AG09319 (cell line): ENCODE measurements around the gene RGR.

ENCODE experiments used
- DNase-seq: peaks from one replicate; pipeline ENCODE4 v3.0.0-alpha.2; 2010; ENCODE audit warnings: low read depth; ENCODE audit errors: extremely low read depth
- TF ChIP-seq, protein P1 (sequence below): IDR thresholded peaks from 2 replicates; pipeline ENCODE4 v1.5.1; 2011; ENCODE audit warnings: low read depth, mild to moderate bottlenecking, inconsistent platforms, low read length, moderate library complexity

The RGR gene

DNA sequence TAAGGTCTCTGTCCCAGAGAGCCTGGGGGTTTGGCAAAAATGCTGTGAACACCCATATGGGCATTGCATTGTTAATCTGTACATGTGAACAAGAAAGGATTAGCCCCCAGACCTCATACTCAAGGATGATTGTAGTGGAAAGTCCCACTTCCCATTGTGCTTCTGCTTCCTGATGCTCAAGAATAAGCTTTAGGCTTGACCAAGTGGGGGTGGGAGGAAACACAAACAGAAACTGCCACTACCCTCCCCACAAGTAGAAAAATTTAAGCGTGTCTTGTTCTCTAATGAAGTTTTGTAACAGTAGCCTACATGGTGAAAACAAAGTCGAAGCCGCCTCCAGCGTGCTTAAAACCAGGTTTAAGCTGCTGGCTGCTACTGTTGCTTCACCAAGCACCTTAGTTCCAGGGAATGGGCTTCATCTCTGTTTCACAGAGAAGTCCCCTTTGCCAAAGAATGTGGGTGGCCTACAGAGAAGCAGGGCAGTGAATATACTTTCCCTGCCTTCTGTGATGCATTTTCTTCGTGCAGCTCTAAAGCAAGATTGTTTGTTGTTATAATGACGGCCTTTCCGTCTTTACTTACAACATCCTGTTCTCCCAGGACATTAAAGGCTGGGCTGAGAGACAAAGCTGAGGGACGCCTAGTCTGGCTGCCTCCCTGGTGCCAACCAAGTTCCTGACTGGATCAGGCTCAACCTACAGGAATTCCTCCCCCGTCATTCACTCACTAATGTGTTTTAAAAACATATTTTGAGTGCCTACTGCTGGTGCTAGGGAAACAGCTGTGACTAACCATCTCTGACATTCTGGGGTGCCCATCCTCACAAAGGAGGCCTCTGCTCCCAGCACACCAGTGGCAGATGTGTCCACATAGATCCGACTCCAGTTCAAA is 51.5 kb downstream of the RGR start:
- DNase-seq: no peak
- TF ChIP-seq, protein P1, sequence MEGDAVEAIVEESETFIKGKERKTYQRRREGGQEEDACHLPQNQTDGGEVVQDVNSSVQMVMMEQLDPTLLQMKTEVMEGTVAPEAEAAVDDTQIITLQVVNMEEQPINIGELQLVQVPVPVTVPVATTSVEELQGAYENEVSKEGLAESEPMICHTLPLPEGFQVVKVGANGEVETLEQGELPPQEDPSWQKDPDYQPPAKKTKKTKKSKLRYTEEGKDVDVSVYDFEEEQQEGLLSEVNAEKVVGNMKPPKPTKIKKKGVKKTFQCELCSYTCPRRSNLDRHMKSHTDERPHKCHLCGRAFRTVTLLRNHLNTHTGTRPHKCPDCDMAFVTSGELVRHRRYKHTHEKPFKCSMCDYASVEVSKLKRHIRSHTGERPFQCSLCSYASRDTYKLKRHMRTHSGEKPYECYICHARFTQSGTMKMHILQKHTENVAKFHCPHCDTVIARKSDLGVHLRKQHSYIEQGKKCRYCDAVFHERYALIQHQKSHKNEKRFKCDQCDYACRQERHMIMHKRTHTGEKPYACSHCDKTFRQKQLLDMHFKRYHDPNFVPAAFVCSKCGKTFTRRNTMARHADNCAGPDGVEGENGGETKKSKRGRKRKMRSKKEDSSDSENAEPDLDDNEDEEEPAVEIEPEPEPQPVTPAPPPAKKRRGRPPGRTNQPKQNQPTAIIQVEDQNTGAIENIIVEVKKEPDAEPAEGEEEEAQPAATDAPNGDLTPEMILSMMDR: no peak

DNA sequence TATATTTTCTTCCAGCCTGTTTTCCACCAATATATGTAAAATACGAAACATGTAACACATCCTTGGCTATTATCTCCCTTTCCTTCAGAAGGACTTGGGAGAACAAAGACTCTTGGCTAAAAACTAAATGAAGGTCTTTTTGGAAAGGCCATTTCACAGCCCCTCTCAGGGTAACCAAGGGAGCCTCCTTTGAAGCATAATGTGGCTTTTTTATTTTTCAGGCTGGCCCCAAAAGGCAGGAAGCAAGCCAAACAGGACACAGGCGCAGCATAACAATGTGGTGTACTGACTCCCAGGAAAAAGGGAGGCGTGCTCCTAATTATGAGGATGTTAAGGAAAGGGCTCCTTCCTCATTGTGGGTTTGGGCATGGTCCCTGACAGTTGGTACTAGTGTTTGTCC is 53.2 kb downstream of the RGR start:
- DNase-seq: no peak
- TF ChIP-seq, protein P1: no peak

DNA sequence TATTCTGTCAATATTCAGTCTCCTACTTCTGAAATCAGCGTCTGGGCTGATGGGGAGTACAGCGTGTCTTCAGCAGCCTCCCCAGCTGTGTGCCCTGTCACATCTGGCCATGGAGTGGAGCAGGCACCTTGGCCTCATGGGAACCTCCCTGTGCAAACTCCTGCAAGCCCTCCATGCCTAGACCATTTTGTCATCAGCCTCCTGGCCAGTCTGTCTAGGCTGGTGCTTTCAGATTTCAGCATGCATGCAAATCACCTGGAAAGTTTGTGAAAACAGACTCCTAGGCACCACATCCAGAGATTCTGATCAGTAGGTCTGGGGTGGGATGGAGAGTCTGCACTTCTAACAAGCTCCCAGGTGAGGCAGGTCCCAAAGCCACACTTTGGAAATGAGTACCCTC is 57.4 kb downstream of the RGR start:
- DNase-seq: no peak

DNA sequence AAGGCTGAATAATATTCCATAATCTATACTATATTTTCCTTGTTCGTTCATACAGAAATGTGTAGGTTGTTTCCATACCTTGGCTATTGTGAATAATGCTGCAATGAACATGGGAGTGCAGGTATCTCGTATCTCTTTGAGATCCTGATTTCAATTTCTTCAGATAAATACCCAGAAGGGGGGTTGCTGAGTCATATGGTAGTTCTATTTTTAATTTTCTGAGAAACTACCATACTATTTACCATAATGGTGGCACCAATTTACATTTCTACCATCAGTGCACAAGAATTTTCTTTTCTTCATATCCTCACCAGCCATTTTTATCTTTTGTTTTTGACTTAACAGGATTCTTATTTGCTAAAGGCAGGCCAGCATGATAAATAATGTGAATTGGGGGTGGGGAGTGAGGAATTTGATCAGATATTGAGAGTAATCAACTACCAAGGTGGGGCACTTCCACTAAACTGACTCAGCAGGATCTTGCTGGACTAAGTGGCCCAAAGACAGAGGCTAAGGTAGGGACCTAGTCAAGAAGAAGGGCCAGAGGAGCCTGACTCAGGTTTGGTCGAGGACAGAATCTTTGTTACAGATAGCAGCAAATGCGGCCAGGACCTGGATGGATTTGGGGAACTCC is 62.0 kb downstream of the RGR start:
- TF ChIP-seq, protein P1: no peak
- no peak for DNase-seq

More for the DNA sequence above, 57.4 kb downstream of the RGR start:
- TF ChIP-seq, protein P1: no peak

DNA sequence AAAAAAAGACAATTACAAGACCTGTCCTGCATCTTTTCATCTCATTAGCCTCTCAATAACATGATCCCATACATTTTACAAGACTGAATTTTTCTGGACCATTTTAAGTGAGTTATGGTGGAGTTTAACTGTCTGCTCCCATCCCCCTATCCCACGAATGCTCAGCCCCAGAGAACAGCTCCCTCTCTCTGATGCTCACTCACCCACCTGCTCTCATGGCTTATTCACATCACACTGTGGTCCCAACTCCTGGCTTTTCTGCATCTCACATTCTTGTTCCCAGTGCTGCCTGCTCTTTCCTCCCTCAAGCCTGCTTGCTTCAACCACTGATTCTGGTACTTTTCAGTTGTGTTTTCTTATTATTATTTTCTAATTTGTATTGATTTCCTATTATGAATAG is 63.2 kb downstream of the RGR start:
- DNase-seq: no peak
- TF ChIP-seq, protein P1: no peak

DNA sequence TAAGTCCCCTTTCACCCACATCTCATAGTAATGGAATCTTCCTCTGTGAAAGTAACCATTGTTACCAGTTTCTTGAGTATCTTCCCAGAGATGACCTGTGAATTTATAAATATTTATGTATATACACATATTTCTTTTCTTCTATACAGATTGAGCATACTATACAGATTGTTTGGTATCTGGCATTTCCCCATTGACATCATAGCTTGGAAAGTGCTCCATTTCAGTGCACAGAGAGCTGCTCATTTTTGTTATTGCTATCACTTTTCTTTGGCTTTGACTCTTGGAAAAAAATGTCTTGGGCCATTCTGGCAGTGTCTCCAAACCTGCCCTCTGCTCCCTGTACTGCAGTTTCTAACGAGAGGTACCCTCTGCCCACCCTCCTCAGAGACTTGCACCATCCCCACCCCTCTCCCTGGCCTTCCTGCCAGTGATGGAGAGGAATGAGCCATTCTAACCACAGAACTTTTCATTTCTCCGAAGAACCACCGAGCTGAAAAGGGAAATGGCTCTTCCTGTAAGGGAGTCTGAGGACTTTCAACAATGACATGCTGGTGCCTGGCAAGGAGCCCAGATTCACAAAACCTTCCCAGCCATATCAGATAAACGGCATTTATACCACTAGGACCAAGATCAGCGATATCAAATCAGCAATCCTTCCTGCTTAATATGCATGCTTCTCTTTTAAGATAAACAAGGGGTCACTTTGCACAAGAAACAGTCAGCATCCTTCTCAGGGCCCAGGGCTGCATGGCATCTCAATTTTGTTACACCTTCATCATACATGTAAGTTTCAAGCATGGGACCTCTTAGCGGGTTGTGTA is 63.8 kb downstream of the RGR start:
- DNase-seq: no peak
- TF ChIP-seq, protein P1: no peak
